GM18951 (cell line): ENCODE data around the gene SMAD4.

ENCODE experiments used
- POLR2A ChIP-seq: IDR thresholded peaks from 4 replicates; pipeline ENCODE4 v1.6.1; 2011; ENCODE audit warnings: mild to moderate bottlenecking; ENCODE audit not compliant: insufficient read length, insufficient read depth; ENCODE audit errors: extremely low read depth
- in situ Hi-C: fragments of 300-500 bp; cut with MboI; formaldehyde crosslinking; loops from one replicate; pipeline ENCODE4 v1.12.0; 2022; ENCODE audit warnings: low sequenced_read_pairs, mixed read lengths, inconsistent platforms; ENCODE audit not compliant: unreplicated experiment

SMAD4 gene

GRCh38 chr18:51064256-51064655, 34.2 kb downstream of the SMAD4 start:
- in situ Hi-C loops, result no loop called here
- no peak for TF ChIP-seq POLR2A

- in situ Hi-C loops, result no loop called here
- TF ChIP-seq POLR2A, result no peak
These were observed 36.3 kb downstream of the SMAD4 start for GRCh38 chr18:51066273-51066672.

- in situ Hi-C loops, result no loop called here
- TF ChIP-seq POLR2A, result no peak
These were observed 38.1 kb downstream of the SMAD4 start for GRCh38 chr18:51068105-51068504.

GRCh38 chr18:51069885-51070284, 39.9 kb downstream of the SMAD4 start:
- in situ Hi-C loops, result no loop called here
- TF ChIP-seq POLR2A, result no peak

GRCh38 chr18:51070545-51070944, 40.5 kb downstream of the SMAD4 start:
- in situ Hi-C loops, result no loop called here
- no peak for TF ChIP-seq POLR2A

GRCh38 chr18:51072586-51073313, 42.7 kb downstream of the SMAD4 start:
- in situ Hi-C loops, result no loop called here
- TF ChIP-seq POLR2A, result no peak

GRCh38 chr18:51074605-51075004, 44.6 kb downstream of the SMAD4 start:
- in situ Hi-C loops, result no loop called here
- no peak for TF ChIP-seq POLR2A

GRCh38 chr18:51076503-51076902, 46.5 kb downstream of the SMAD4 start:
- TF ChIP-seq POLR2A, result no peak
- in situ Hi-C loops, result no loop called here

- TF ChIP-seq POLR2A, result no peak
- in situ Hi-C loops, result no loop called here
These were observed 47.2 kb downstream of the SMAD4 start for GRCh38 chr18:51077217-51077616.

GRCh38 chr18:51078026-51078425, 48.0 kb downstream of the SMAD4 start:
- in situ Hi-C loops, result no loop called here
- TF ChIP-seq POLR2A, result no peak

GRCh38 chr18:51082571-51083267, 52.7 kb downstream of the SMAD4 start:
- in situ Hi-C loops, result no loop called here
- no peak for TF ChIP-seq POLR2A

- no peak for TF ChIP-seq POLR2A
- in situ Hi-C loops, result no loop called here
These were observed 53.4 kb downstream of the SMAD4 start for GRCh38 chr18:51083398-51083797.

- no peak for TF ChIP-seq POLR2A
- in situ Hi-C loops, result no loop called here
These were observed 58.4 kb downstream of the SMAD4 start for GRCh38 chr18:51088410-51088809.

GRCh38 chr18:51089691-51090090, 59.7 kb downstream of the SMAD4 start:
- TF ChIP-seq POLR2A, result no peak
- in situ Hi-C loops, result no loop called here
